ENCODE measurements around the gene FEZ2.
"Not testable (repeated sequence)": the region's sequence is repeated elsewhere in the genome, so short reads cannot be mapped to it uniquely, and the experiment has no call there.

The FEZ2 gene

DNA sequence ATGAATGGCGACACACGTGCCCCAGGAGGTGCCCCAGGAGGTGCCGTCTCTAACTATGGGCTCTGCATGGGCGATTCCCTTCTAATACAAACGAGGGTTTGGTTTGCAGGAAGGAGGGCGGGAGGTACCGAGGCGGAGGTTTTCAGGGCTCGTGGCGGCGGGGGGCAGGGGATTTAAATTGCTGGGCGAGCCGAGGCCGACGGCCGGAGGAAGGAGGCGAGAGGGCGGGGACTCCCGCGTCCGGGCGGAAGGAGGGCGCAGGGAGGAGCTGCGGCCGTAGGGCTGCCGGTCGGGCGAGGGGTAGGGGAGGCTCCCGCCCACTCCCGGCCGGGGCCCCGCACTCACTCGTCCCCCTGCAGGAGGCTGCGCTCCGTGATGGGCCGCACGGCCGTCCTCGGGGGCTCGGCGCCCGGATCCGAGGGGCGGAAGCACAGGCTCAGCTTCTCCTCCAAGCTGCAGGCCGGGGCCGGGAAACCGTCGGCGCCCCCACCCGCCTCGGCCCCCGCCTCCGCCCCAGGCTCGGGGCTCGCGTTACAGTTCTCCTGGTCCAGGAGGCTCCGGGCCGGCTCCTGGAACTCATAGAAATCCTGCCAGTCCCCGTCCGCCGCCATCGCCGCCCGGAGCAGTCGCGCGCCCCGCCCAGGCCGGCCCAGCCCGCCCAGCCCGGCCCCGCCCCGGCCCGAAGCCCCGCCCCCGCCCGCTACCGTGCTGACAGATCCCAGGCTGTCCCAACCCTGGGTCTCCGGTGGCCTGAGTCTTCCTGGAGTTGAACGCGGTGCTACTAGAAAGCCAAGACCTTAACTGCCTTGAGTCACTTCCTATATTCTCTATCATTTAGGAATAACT is at the start of gene FEZ2:
TSS of gene FEZ2 (minus strand) at position 637 of the 846 bp plus-strand sequence. CDS start at position 611, 26 bp downstream.
- H3K4me3 ChIP-seq (ENCODE audit: low read depth, low read length) = peak within 1 kb of the TSS; percentile 66

DNA sequence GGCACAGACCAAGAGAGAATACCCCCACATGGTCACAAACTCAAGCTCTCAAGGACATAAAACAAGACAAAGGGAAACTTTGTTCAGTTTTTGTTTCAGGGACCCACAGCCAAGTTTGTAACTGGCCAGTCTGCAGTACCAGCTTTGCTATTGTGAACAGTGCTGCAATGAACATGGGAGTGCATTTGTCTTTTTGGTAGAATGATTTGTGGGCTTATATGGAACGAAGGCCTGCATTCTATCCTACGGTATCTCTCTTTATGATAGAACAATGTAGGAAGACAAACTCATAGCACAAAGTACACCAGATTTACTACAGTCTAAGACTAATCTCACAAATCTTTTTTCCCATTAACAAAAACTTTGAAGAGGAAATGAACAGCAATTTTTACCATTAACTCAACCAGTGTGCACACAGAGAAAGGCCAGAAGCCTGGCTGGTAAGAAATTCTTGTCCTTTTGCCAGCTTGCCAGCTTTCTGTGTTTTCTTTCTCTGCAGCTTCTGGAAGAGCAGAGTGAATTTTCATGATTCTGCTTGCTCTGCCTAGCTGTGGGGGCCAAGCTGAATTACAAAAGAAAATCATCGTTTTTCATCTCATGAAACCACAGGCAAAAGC is 37.1 kb upstream of the FEZ2 start:
- no peak overlapping the region for H3K4me3 ChIP-seq (ENCODE audit: low read depth, low read length)

DNA sequence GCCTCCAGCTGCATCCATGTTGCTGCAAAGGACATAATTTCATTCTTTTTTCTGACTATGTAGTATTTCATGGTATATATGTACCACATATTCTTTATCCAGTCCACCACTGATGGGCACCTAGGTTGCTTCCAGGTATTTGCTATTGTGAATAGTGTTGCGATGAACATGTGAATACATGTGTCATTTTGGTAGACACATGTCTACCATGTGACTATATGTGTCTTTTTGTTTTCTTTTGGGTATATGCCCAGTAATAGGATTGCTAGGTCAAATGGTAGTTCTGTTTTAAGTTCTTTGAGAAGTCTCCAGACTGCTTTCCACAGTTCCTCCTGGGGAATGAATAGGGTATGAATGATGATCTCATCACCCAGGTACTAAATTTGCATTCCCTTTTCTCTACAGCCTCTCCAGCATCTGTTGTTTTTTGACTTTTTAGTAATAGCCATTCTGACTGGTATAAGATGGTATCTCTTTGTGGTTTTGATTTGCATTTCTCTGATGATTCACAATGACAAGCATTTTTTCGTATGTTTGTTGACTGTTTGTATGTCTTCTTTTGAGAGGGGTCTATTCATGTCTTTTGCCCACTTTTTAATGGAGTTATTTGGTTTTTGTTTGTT is 35.6 kb upstream of the FEZ2 start:
- H3K4me3 ChIP-seq (ENCODE audit: low read depth, low read length) = no peak overlapping the region

DNA sequence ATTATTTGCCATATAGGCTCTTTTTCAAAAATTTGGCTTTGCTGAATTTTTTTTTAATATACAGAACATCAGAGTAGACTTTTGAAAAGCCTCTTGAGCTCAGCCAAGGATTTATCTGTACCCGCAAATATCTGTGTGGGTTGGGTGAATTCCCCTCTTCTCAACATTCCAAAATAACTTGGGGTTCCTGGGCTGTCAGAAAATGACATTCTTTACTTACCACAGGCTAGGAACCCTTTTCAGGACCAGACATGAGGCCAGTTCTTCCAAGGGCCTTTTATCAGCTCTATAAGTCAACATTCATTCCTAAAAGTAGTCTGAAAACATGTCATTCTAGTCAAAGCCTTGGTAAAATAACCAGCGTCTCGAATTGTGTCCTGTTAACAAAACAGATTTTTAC is 28.8 kb upstream of the FEZ2 start:
- H3K4me3 ChIP-seq (ENCODE audit: low read depth, low read length) = no peak overlapping the region

DNA sequence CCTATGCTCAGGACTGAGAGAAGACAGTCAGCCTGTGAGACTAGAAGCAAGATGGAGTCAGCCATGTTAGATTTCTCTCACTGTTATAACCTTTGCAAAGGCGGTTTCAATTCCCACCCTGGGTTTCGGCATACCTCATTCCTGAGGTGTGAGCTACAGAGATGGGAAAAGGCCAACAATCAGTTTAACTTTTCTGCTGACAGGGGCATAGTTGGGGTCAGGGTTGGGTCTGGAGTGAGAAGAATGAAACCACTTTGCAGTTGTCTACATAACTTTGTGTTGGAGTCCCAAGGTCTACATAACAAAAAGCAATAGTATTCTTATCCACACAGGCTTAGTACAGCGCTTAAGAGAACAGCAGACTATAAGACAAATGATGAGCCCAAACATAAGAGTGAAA is 28.1 kb upstream of the FEZ2 start:
- no peak overlapping the region for H3K4me3 ChIP-seq (ENCODE audit: low read depth, low read length)

DNA sequence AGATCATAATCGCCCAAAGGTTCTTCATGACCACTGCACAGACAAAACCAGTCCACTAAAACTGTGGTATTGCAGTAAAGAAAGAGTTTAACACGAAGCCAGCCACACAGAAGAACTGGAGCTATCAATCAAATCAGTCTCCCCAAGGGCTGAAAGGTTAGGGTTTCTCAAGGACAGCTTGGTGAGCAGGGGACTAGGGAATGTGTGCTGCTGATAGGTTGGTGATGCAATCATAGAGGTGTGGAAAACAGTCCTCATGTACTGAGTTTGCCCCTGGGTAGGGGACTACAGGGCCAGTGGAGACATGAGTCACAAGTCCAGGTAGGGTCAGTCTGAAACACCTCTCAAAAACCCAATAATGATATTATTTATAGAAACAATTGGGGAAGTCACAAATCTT is 27.3 kb upstream of the FEZ2 start:
- no peak overlapping the region for H3K4me3 ChIP-seq (ENCODE audit: low read depth, low read length)

GRCh38 chr2:36620321-36620720 is 22.4 kb upstream of the FEZ2 start:
- no peak overlapping the region for H3K4me3 ChIP-seq (ENCODE audit: low read depth, low read length)

DNA sequence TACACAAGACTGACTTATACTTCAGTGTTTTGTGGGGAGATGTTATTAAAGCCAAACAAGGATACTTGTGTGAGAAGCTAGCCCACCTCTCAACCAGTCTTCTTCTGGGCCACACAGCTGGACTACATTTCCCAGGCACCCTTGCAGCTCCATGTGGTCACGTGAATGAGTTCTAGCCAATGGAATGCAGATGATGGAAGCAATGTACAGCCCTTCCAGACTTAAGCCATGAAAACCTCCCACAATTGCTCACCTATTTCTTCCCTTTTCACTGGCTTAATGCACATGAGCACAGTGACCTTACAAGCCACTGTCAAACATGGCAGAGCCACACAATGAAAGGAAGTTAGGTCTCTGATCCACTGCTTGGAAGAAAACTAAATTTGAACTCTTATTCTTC is 20.4 kb upstream of the FEZ2 start:
- no peak overlapping the region for H3K4me3 ChIP-seq (ENCODE audit: low read depth, low read length)

DNA sequence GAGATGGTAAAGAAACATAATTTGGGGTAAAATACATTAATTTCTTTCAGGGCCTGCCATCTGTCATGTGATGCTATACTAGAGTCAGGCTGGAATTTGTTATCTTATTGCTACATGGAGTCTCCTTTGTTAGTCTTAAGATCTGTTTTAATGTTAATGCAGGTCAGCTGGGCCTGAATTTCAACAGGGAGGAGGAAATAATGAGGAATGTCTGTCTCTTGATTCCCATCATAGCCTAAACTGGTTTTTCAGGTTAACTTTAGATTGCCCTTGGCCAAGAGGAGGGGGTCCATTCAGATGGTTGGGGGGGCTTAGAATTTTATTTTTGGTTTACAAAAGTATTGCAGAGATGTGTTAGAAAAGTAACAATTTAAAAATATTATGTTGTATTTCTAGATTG is 19.0 kb upstream of the FEZ2 start:
- H3K4me3 ChIP-seq (ENCODE audit: low read depth, low read length) = no peak overlapping the region

- H3K4me3 ChIP-seq (ENCODE audit: low read depth, low read length) = no peak overlapping the region
These were observed 17.3 kb upstream of the FEZ2 start for GRCh38 chr2:36615222-36615621.

GRCh38 chr2:36613801-36614200 is 15.8 kb upstream of the FEZ2 start:
- H3K4me3 ChIP-seq (ENCODE audit: low read depth, low read length) = no peak overlapping the region

- H3K4me3 ChIP-seq (ENCODE audit: low read depth, low read length) = no peak overlapping the region
These were observed 13.5 kb upstream of the FEZ2 start for GRCh38 chr2:36611316-36611990.

- no peak overlapping the region for H3K4me3 ChIP-seq (ENCODE audit: low read depth, low read length)
These were observed 11.5 kb upstream of the FEZ2 start for GRCh38 chr2:36609507-36609906.

- H3K4me3 ChIP-seq (ENCODE audit: low read depth, low read length) = no peak overlapping the region
These were observed 10.0 kb upstream of the FEZ2 start for GRCh38 chr2:36607947-36608346.

- H3K4me3 ChIP-seq (ENCODE audit: low read depth, low read length) = no peak overlapping the region
These were observed 9.0 kb upstream of the FEZ2 start for GRCh38 chr2:36606925-36607324.

DNA sequence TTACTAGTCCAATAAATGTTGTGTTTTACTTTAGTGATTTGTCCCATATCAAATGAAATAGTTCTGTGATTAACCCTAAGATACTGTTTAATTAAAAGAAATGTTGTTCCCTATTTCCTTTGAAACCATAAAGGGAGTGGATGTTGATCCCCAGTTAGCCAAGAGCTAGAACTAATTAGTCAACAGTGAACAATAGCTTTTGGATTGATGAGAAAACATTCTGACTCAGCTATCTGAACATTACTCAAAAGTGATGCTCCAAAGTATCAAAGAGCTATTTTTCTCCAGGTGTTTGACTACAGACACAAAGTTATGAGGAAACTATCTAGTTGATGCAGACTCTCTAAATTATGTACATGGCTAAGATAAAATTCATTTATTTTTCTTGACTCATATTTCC is 7.3 kb upstream of the FEZ2 start:
- H3K4me3 ChIP-seq (ENCODE audit: low read depth, low read length) = no peak overlapping the region

DNA sequence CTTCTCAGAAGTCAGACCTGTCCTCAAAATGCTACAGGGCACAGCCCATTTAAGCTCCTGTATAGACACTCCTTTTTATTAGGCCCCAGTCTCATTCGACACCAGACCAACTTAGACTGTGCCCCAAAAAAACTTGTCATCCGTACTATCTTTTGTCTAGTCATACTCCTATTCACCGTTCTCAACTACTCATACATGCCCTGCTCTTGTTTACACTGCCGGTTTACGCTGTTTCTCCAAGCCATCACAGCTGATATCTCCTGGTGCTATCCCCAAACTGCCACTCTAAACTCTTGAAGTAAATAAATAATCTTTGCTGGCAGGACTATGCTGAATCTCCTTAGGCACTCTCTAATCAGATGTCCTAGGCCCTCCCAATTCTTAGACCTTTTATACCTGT is 5.7 kb upstream of the FEZ2 start:
- H3K4me3 ChIP-seq (ENCODE audit: low read depth, low read length) = not testable (repeated sequence)

GRCh38 chr2:36597003-36597531 is 901 bp downstream of the FEZ2 start:
- H3K4me3 ChIP-seq (ENCODE audit: low read depth, low read length) = peak overlapping the region; percentile 66

- H3K4me3 ChIP-seq (ENCODE audit: low read depth, low read length) = no peak overlapping the region
These were observed 1.6 kb downstream of the FEZ2 start for GRCh38 chr2:36596397-36596796.

- no peak overlapping the region for H3K4me3 ChIP-seq (ENCODE audit: low read depth, low read length)
These were observed 3.1 kb downstream of the FEZ2 start for GRCh38 chr2:36594849-36595248.

- H3K4me3 ChIP-seq (ENCODE audit: low read depth, low read length) = no peak overlapping the region
These were observed 8.7 kb downstream of the FEZ2 start for GRCh38 chr2:36589230-36589630.
